GM12801 (cell line): Measurements from ENCODE around the gene CDC6.

Experiments used
- TF ChIP-seq, protein P1 (sequence below): IDR thresholded peaks from one replicate; pipeline ENCODE4 v1.5.1; 2011; ENCODE audit warnings: control low read depth; ENCODE audit not compliant: insufficient read length; ENCODE audit errors: extremely low read depth

CDC6 gene

GRCh38 chr17:40287159-40287493, 553 bp upstream of the CDC6 start:
- TF ChIP-seq, protein P1, sequence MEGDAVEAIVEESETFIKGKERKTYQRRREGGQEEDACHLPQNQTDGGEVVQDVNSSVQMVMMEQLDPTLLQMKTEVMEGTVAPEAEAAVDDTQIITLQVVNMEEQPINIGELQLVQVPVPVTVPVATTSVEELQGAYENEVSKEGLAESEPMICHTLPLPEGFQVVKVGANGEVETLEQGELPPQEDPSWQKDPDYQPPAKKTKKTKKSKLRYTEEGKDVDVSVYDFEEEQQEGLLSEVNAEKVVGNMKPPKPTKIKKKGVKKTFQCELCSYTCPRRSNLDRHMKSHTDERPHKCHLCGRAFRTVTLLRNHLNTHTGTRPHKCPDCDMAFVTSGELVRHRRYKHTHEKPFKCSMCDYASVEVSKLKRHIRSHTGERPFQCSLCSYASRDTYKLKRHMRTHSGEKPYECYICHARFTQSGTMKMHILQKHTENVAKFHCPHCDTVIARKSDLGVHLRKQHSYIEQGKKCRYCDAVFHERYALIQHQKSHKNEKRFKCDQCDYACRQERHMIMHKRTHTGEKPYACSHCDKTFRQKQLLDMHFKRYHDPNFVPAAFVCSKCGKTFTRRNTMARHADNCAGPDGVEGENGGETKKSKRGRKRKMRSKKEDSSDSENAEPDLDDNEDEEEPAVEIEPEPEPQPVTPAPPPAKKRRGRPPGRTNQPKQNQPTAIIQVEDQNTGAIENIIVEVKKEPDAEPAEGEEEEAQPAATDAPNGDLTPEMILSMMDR = no peak

DNA sequence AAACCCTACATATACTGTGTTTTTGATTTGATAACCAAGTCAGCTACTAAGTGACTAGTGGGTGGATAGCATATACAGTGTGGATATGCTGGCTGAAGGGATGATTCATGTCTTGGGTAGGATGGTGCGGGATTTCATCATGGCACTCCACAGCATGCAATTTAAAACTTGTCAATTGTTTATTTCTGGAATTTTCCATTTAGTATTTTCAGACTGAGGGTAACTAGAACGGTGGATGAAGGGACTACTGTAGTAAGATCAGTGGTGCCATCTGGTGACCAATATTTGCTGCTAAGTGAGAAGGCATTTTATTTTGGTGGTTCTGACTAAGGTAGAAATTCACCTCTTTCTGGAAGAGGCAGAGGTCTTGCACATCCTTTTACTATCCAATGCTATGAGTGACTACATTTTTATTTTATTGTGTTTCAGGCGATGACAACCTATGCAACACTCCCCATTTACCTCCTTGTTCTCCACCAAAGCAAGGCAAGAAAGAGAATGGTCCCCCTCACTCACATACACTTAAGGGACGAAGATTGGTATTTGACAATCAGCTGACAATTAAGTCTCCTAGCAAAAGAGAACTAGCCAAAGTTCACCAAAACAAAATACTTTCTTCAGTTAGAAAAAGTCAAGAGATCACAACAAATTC, 3.1 kb downstream of the CDC6 start:
- TF ChIP-seq, protein P1 = no peak

- TF ChIP-seq, protein P1 = no peak
These were observed 3.6 kb downstream of the CDC6 start for GRCh38 chr17:40291281-40291664.

GRCh38 chr17:40293363-40293762, 5.7 kb downstream of the CDC6 start:
- TF ChIP-seq, protein P1 = no peak

GRCh38 chr17:40295488-40296436, 8.1 kb downstream of the CDC6 start:
- TF ChIP-seq, protein P1 = no peak

DNA sequence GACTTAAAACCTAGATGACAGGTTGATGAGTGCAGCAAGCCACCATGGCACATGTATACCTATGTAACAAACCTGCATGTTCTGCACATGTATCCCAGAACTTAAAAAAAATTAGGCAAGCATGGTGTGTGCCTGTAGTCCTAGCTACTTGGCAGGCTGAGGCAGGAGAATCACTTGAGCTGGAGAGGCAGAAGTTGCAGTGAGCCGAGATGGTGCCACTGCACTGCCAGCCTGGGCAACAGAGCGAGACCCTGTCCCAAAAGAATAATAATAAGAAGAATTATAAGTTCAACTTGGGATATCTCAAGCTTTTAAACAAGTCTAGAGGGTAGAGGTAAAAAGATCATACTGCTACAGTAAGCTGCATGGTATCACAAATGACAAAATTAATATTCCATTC, 9.8 kb downstream of the CDC6 start:
- TF ChIP-seq, protein P1 = no peak

DNA sequence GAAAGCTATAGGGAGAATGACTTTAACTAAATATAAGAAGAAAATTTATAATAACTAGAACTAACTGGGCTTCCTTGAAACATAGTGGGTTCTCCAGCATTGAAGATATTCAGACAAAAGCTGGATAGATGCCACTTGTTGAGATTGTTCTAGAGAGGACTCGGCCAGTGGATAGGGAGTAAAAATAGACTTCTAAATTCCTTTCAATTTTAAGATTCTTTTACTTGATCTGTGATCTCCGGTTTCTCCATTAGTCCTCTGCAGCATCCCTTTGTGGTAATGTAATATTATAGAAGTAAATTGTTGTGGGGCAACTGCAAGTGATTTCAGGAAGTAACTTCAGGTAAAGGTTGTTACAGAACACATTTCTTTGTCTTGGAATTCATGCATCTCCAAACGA, 11.0 kb downstream of the CDC6 start:
- TF ChIP-seq, protein P1 = no peak
